Esophagus (tissue), 2 donors: ENCODE results near the gene IQCE. TPM values are rescaled to one million over a fixed set of nuclear protein-coding genes. Genes with fewer than 3 reads are reported as not detected.

ENCODE experiments used
- H3K27ac ChIP-seq, 2 donors: one replicate each; pipeline ENCODE4 v1.5.1; 2013; ENCODE audit warnings: low read depth in 2 of 2, mild to moderate bottlenecking in 2 of 2, inconsistent platforms in 1 of 2, low read length in 1 of 2, moderate library complexity in 1 of 2
- H3K27me3 ChIP-seq, 2 donors: one replicate each; pipeline ENCODE4 v1.6.1; 2013; ENCODE audit warnings: low read length in 2 of 2, control low read depth in 1 of 2, mild to moderate bottlenecking in 1 of 2; ENCODE audit not compliant: insufficient read depth in 2 of 2, control insufficient read depth in 1 of 2
- H3K36me3 ChIP-seq, 2 donors: one replicate each; pipeline ENCODE4 v1.6.1; 2013; ENCODE audit warnings: low read length in 1 of 2; ENCODE audit not compliant: control insufficient read depth in 2 of 2, insufficient read depth in 2 of 2
- H3K4me1 ChIP-seq, 2 donors: one replicate each; pipeline ENCODE4 v1.6.1; 2013; ENCODE audit warnings: low read length in 1 of 2; ENCODE audit not compliant: control insufficient read depth in 2 of 2, insufficient read depth in 2 of 2
- H3K4me3 ChIP-seq, 2 donors: one replicate each; pipeline ENCODE4 v1.5.1; 2013; ENCODE audit warnings: low read length in 2 of 2, mild to moderate bottlenecking in 2 of 2, low read depth in 1 of 2, moderate library complexity in 1 of 2
- H3K9me3 ChIP-seq, 2 donors: one replicate each; pipeline ENCODE4 v1.6.1; 2013; ENCODE audit warnings: mild to moderate bottlenecking in 2 of 2, low read depth in 1 of 2, low read length in 1 of 2, moderate library complexity in 1 of 2; ENCODE audit not compliant: control insufficient read depth in 2 of 2, insufficient read depth in 1 of 2
- WGBS, 2 donors: extraction: QIAGEN DNeasy Blood & Tissue Kit; methylation state at CpG; one replicate each; pipeline ENCODE4 v1.1.7; 2013; 5-methylcytosine and 5-hydroxymethylcytosine counted together
- polyA plus RNA-seq, 2 donors: library from polyadenylated mRNA; stranded (reverse); fragments of 200-250 nt; gene quantifications; one replicate each; pipeline ENCODE4 v1.2.3, GENCODE V29; 2013
- donor health status: healthy with polysubstance abuse.
- donor health status: Bipolar disorder and iron deficiency.

IQCE gene
- polyA plus RNA-seq, 2 donors, result 2.4 to 3.4 TPM

GRCh38 chr7:2637505-2638223, 78.9 kb downstream of the IQCE start:
- 71 to 79% methylated on average over 22 to 23 of the region's 23 CpGs for WGBS, 2 donors
- H3K36me3 ChIP-seq, result no peaks in the 10 kb centered on the region
- no peak overlapping the region for H3K27ac ChIP-seq
- H3K4me1 ChIP-seq, result peaks cover 16 to 31% of the 10 kb centered on the region in 2 donors
- no peak overlapping the region for H3K4me3 ChIP-seq
- H3K9me3 ChIP-seq, result no peaks in the 10 kb centered on the region
- no peaks in the 10 kb centered on the region for H3K27me3 ChIP-seq

- H3K36me3 ChIP-seq, result no peaks in the 10 kb centered on the region
- peaks cover 17 to 25% of the 10 kb centered on the region in 2 donors for H3K4me1 ChIP-seq
- no peaks in the 10 kb centered on the region for H3K27me3 ChIP-seq
- no peak overlapping the region for H3K27ac ChIP-seq
- 57 to 69% methylated on average over 27 to 34 of the region's 34 CpGs for WGBS, 2 donors
- H3K9me3 ChIP-seq, result peaks cover 0 to 1% of the 10 kb centered on the region in 2 donors
- H3K4me3 ChIP-seq, result no peak overlapping the region
Observed at GRCh38 chr7:2638224-2638991, 79.6 kb downstream of the IQCE start.

- peaks cover 0 to 2% of the 10 kb centered on the region in 2 donors for H3K9me3 ChIP-seq
- H3K27me3 ChIP-seq, result no peaks in the 10 kb centered on the region
- H3K4me3 ChIP-seq, result no peak overlapping the region
- peaks cover 13 to 25% of the 10 kb centered on the region in 2 donors for H3K4me1 ChIP-seq
- H3K36me3 ChIP-seq, result no peaks in the 10 kb centered on the region
- 81 to 85% methylated on average over 24 of the region's 24 CpGs for WGBS, 2 donors
- H3K27ac ChIP-seq, result no peak overlapping the region
Observed at GRCh38 chr7:2639181-2639681, 80.5 kb downstream of the IQCE start.

- H3K4me1 ChIP-seq, result peaks cover 13 to 28% of the 10 kb centered on the region in 2 donors
- H3K27ac ChIP-seq, result no peak overlapping the region
- peaks cover 0 to 2% of the 10 kb centered on the region in 2 donors for H3K9me3 ChIP-seq
- no peaks in the 10 kb centered on the region for H3K36me3 ChIP-seq
- WGBS, 2 donors, result 79 to 83% methylated on average over 37 of the region's 37 CpGs
- H3K4me3 ChIP-seq, result no peak overlapping the region
- H3K27me3 ChIP-seq, result no peaks in the 10 kb centered on the region
Observed at GRCh38 chr7:2639695-2640481, 81.1 kb downstream of the IQCE start.

- 48 to 58% methylated on average over 12 of the region's 12 CpGs for WGBS, 2 donors
- Histone ChIP-seq H3K4me1 (peaks cover 13 to 28% of the 10 kb centered on the region in 2 donors), H3K27me3 (no peaks in the 10 kb centered on the region), H3K27ac (no peak overlapping the region), H3K9me3 (peaks cover 0 to 2% of the 10 kb centered on the region in 2 donors), H3K4me3 (no peak overlapping the region), H3K36me3 (no peaks in the 10 kb centered on the region)
Observed at GRCh38 chr7:2640482-2640830, 81.7 kb downstream of the IQCE start.

- 56 to 61% methylated on average over 9 of the region's 9 CpGs for WGBS, 2 donors
- no peaks in the 10 kb centered on the region for H3K27me3 ChIP-seq
- H3K4me3 ChIP-seq, result no peak overlapping the region
- peaks cover 13 to 28% of the 10 kb centered on the region in 2 donors for H3K4me1 ChIP-seq
- peaks cover 0 to 2% of the 10 kb centered on the region in 2 donors for H3K9me3 ChIP-seq
- no peaks in the 10 kb centered on the region for H3K36me3 ChIP-seq
- peak overlapping the region in 1 of 2 donors; percentile 76 for H3K27ac ChIP-seq
Observed at GRCh38 chr7:2640846-2641316, 82.1 kb downstream of the IQCE start.

- WGBS, 2 donors, result 18 to 35% methylated on average over 38 to 39 of the region's 39 CpGs
- Histone ChIP-seq H3K4me3 (peak overlapping the region in 1 of 2 donors; percentile 14), H3K36me3 (no peaks in the 10 kb centered on the region), H3K27me3 (no peaks in the 10 kb centered on the region), H3K27ac (peak overlapping the region; percentile 73 to 76), H3K4me1 (peaks cover 13 to 28% of the 10 kb centered on the region in 2 donors), H3K9me3 (peaks cover 0 to 2% of the 10 kb centered on the region in 2 donors)
Observed at GRCh38 chr7:2641406-2642393, 82.9 kb downstream of the IQCE start.

GRCh38 chr7:2643386-2644219, 84.8 kb downstream of the IQCE start:
- H3K4me3 ChIP-seq, result no peak overlapping the region
- peaks cover 0 to 2% of the 10 kb centered on the region in 2 donors for H3K9me3 ChIP-seq
- H3K27ac ChIP-seq, result no peak overlapping the region
- H3K27me3 ChIP-seq, result no peaks in the 10 kb centered on the region
- 80 to 82% methylated on average over 29 of the region's 29 CpGs for WGBS, 2 donors
- H3K36me3 ChIP-seq, result peaks cover 0 to 6% of the 10 kb centered on the region in 2 donors
- peaks cover 13 to 25% of the 10 kb centered on the region in 2 donors for H3K4me1 ChIP-seq
